A673 (cell line): ENCODE measurements around the gene ZNF580. TPM values are rescaled to one million over a fixed set of nuclear protein-coding genes. Genes with fewer than 3 reads are reported as not detected.

Experiments used
- BruUV-seq: library from RNA; stranded (reverse); fragments of 400-500 nt; replicated peaks from 2 replicates; lab custom pipeline; 2021; lab: Mats Ljungman, UMichigan
- CTCF ChIA-PET: fragments of 300-600 bp; sonication (Branson Sonifier 250); formaldehyde crosslinking; loops from one replicate; lab custom pipeline; 2022; ENCODE audit warnings: antibody characterized with exemption; lab: Charles Lee
- POLR2A ChIA-PET: fragments of 300-600 bp; sonication (Branson Sonifier 250); formaldehyde crosslinking; loops from one replicate; lab custom pipeline; 2022; ENCODE audit warnings: antibody characterized with exemption; ENCODE audit not compliant: low non-redundant PET; lab: Charles Lee
- DNase-seq: peaks from one replicate; pipeline ENCODE4 v3.0.0-alpha.2; 2015; ENCODE audit warnings: low spot score
- H3K27ac ChIP-seq: fragments of 200-600 bp; sonication (generic); 2 replicates; pipeline ENCODE4 v1.5.1; 2016; ENCODE audit warnings: mixed run types, low read depth, mild to moderate bottlenecking, mixed read lengths, antibody characterized with exemption, low read length; ENCODE audit not compliant: poor library complexity, severe bottlenecking
- H3K27me3 ChIP-seq: fragments of 200-600 bp; sonication (generic); replicated peaks from 2 replicates; pipeline ENCODE4 v1.6.1; 2017; ENCODE audit warnings: mixed run types, low read depth, mild to moderate bottlenecking, mixed read lengths, antibody characterized with exemption, low read length; ENCODE audit not compliant: insufficient read depth, poor library complexity
- H3K36me3 ChIP-seq: fragments of 200-600 bp; sonication (generic); 2 replicates; pipeline ENCODE4 v1.6.1; 2016; ENCODE audit warnings: mixed run types, mild to moderate bottlenecking, mixed read lengths, antibody characterized with exemption, low read length; ENCODE audit not compliant: insufficient read depth, poor library complexity, severe bottlenecking
- H3K4me1 ChIP-seq: fragments of 200-600 bp; sonication (generic); 2 replicates; pipeline ENCODE4 v1.6.1; 2017; ENCODE audit warnings: mixed run types, mild to moderate bottlenecking, mixed read lengths, antibody characterized with exemption, low read length; ENCODE audit not compliant: insufficient read depth, poor library complexity, severe bottlenecking
- H3K4me3 ChIP-seq: fragments of 200-600 bp; sonication (generic); 2 replicates; pipeline ENCODE4 v1.5.1; 2016; ENCODE audit warnings: low read depth, mixed run types, mild to moderate bottlenecking, mixed read lengths, low read length; ENCODE audit not compliant: poor library complexity, severe bottlenecking
- H3K9me3 ChIP-seq: fragments of 200-600 bp; sonication (generic); 2 replicates; pipeline ENCODE4 v1.6.1; 2016; ENCODE audit warnings: mixed run types, low read depth, mild to moderate bottlenecking, mixed read lengths, antibody characterized with exemption, low read length; ENCODE audit not compliant: poor library complexity, severe bottlenecking
- EZH2 ChIP-seq: fragments of 200-600 bp; sonication (generic); IDR thresholded peaks from 2 replicates; pipeline ENCODE4 v1.6.1; 2017; ENCODE audit warnings: borderline replicate concordance, low read depth, mild to moderate bottlenecking, mixed read lengths, antibody characterized with exemption, low read length; ENCODE audit not compliant: poor library complexity, severe bottlenecking
- intact Hi-C: fragments of 100-400 bp; cut with micrococcal nuclease; formaldehyde crosslinking; loops from one replicate; pipeline ENCODE4 v1.10.0; 2022; ENCODE audit not compliant: unreplicated experiment
- total RNA-seq: library from RNA; stranded (reverse); gene quantifications from 2 replicates; pipeline ENCODE4 v1.2.3, GENCODE V29; 2021
- TF ChIP-seq, protein P1 (sequence below): fragments of 300-800, 200-600 bp; sonication (generic); conservative IDR thresholded peaks from 2 replicates; pipeline ENCODE4 v1.5.1; 2017; ENCODE audit warnings: low read depth, mild to moderate bottlenecking, antibody characterized with exemption, low read length, moderate library complexity, mixed read lengths

ZNF580 gene
- total RNA-seq, 1 experiment from 2014 or later = 49.1 TPM

DNA sequence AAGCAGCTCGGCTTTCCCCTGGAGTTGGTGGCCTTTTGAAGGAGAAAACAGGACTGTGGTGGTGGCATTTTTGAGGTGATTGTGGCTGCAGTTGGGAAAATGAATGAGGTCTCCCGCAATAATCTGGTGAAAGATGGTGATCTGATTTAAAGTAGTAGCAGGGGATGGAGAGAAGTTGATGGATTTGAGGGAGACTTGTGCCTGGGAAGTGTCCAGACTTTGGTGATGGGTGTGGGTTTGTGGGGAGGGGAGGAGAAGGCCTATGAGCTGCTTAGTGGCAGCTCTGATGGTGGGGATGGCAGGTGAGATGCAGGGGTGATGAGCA lies 30.2 kb downstream of the ZNF580 start:
- Histone ChIP-seq H3K27ac (peak overlapping the region; percentile 78), H3K36me3 (peaks cover 52% of the 10 kb centered on the region), H3K9me3 (no peaks in the 10 kb centered on the region), H3K27me3 (no peaks in the 10 kb centered on the region), H3K4me1 (peaks cover 49% of the 10 kb centered on the region), H3K4me3 (no peak overlapping the region)
- no TSS peak for BruUV-seq
- ChIA-PET CTCF (interaction anchor here (1.0 to 2.3 kb wide), 4 partner anchors 14 to 38 kb away, joined by 3 to 7 read pairs (median 6); partner anchors contain the start of gene U2AF2), POLR2A (no interaction called here)
- intact Hi-C loops = loop anchor here (2.0 to 10.0 kb wide), 2 partner anchors 14 to 644 kb away; partner anchors contain the start of gene ZSCAN5A
- no peak for DNase-seq
- TF ChIP-seq, protein P1, sequence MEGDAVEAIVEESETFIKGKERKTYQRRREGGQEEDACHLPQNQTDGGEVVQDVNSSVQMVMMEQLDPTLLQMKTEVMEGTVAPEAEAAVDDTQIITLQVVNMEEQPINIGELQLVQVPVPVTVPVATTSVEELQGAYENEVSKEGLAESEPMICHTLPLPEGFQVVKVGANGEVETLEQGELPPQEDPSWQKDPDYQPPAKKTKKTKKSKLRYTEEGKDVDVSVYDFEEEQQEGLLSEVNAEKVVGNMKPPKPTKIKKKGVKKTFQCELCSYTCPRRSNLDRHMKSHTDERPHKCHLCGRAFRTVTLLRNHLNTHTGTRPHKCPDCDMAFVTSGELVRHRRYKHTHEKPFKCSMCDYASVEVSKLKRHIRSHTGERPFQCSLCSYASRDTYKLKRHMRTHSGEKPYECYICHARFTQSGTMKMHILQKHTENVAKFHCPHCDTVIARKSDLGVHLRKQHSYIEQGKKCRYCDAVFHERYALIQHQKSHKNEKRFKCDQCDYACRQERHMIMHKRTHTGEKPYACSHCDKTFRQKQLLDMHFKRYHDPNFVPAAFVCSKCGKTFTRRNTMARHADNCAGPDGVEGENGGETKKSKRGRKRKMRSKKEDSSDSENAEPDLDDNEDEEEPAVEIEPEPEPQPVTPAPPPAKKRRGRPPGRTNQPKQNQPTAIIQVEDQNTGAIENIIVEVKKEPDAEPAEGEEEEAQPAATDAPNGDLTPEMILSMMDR = no peak
- no peak for TF ChIP-seq EZH2

DNA sequence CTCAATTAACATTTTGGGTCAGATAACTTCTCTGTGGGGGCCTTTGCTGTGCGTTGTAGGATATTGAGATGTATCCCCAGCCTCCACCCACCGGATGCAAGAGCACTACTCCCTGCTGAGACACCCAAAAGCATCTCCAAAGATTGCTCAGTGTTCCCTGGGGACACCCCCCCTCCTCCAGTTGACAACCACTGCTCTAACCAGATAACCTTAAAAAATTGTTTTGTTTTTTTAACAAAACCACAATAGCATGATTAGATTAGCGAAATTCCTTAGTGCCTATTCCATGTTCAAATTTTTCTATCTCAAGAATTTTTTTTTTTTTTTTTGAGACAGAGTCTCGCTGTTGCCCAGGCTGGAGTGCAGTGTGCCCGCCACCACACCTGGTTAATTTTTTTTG lies 31.6 kb downstream of the ZNF580 start:
- no TSS peak for BruUV-seq
- peak; percentile 83 for DNase-seq

DNA sequence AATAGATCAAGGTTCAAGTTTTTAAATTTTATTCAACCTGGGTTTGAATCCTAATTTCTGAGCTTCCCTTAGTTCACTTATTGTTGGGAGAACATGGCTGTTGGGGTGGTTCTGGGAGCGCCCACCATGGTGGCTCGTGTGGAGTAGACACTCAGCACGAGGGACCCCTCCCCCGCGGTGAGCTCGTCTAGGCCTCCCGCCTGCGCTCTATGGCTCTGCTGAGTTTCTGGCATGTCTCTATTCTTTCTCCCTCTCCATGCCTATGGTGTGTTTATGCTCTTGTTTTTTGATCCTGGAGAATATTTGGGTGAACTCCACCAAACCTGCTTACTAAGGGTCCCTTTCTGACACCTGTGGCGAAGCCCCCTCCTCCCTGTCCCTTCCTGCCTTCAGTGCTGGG lies 32.7 kb downstream of the ZNF580 start:
- intact Hi-C loops = loop anchor here (10.0 kb wide), 1 partner anchor 641 kb away; the partner anchor contains the start of gene ZSCAN5A
- no peak for TF ChIP-seq EZH2
- TF ChIP-seq, protein P1 = no peak
- DNase-seq = peak; percentile 66
- Histone ChIP-seq H3K4me1 (peaks cover 60% of the 10 kb centered on the region), H3K27me3 (no peaks in the 10 kb centered on the region), H3K9me3 (no peaks in the 10 kb centered on the region), H3K4me3 (no peak overlapping the region), H3K27ac (peak overlapping the region; percentile 78), H3K36me3 (peaks cover 36% of the 10 kb centered on the region)
- ChIA-PET CTCF (no interaction called here), POLR2A (interaction anchor here (0.6 kb wide), 1 partner anchor 36 kb away, joined by 3 read pairs; no protein-coding TSS in a partner anchor)
- no TSS peak for BruUV-seq

More for the DNA sequence above, 31.6 kb downstream of the ZNF580 start:
- no peaks in the 10 kb centered on the region for H3K27me3 ChIP-seq
- CTCF ChIA-PET = interaction anchor here (1.3 to 2.3 kb wide), 2 partner anchors 16 to 40 kb away, joined by 6 to 7 read pairs; no protein-coding TSS in a partner anchor
- peak overlapping the region; percentile 78 for H3K27ac ChIP-seq
- no peaks in the 10 kb centered on the region for H3K9me3 ChIP-seq
- peaks cover 60% of the 10 kb centered on the region for H3K4me1 ChIP-seq
- peaks cover 38% of the 10 kb centered on the region for H3K36me3 ChIP-seq
- intact Hi-C loops = loop anchor here (10.0 kb wide), 1 partner anchor 642 kb away; the partner anchor contains the start of gene ZSCAN5A
- POLR2A ChIA-PET = interaction anchor here (0.5 kb wide), 1 partner anchor 1193 kb away, joined by 3 read pairs; no protein-coding TSS in a partner anchor
- peak overlapping the region; percentile 26 for H3K4me3 ChIP-seq
- TF ChIP-seq, protein P1 = no peak
- no peak for TF ChIP-seq EZH2
